HG03135 (cell line): Measurements from ENCODE around the gene ARL14EP.
A peak's percentile ranks its signal among the peaks of the same experiment; 100 is the strongest.

Experiments
- ATAC-seq: cut with Tn5 transposase; IDR thresholded peaks from one replicate; pipeline ENCODE4 v1.9.1; 2021; ENCODE audit warnings: mild to moderate bottlenecking, moderate library complexity; ENCODE audit not compliant: unreplicated experiment

ARL14EP gene

DNA sequence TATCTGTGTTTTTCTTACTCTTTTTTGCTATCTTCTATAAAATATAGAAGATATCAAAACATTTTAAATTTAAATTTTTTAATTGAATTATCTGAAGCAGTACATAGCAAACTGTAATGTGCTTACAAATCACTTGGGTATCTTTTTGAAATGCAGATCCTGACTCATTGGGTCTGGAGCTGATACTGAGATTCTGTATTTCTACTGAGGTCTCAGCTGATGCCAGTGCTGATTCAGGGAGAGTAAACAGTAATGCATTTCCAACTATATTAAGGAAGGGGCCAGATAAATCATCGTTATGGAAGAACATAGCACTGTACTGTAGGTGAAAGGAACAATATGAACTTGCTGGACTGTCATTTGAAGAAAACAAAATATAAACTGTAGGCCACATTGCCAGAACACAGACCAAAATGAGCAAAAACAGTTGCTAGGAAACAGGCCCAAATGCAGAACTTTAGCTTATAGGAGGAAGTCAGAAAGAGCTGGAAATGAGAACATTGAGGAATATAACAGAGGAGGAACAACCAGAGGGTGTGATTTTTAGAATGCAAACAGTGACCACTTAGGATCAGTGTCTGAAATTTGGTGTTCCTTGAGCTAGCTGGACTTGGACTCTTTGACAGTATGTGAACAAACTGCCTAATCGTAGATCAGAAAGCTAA, 3.3 kb downstream of the ARL14EP start:
- ATAC-seq, result no peak

DNA sequence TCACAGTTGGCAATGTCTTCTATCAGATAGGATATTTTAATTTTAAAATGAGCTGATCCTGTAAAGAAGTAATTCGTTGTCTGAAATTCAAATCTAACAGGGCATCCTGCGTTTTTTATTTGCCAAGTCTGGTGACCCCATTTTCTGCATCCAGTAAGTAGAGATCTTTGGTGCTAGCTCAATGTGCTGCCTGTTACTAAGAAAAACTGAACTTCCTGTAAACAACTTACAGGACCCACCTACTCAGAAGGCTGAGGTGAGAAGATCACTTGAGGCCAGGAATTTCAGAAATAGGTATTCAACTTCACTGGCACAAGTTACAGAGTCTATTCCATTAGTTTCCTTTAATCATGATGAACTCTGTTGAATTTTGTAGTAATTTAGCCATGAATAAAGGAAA, 4.0 kb downstream of the ARL14EP start:
- ATAC-seq, result no peak

DNA sequence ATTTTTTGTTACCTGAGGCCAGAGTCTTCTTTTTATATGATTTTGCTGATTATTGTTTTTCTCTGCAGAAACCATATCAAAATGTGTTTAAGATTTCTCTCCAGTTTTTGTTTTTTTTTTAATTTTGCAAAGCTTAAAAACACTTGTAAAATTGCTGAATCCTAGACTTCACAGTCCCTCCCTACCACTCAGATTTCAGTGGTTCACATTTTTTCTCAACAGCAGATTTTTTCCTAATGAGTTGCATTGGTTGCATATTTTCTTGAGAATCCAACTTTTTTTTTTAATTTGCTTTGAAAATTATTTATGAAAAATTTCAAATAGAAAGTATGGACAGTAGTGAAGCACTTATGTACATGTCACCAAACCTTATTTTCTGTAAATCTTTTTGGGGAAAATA, 5.8 kb downstream of the ARL14EP start:
- no peak for ATAC-seq

DNA sequence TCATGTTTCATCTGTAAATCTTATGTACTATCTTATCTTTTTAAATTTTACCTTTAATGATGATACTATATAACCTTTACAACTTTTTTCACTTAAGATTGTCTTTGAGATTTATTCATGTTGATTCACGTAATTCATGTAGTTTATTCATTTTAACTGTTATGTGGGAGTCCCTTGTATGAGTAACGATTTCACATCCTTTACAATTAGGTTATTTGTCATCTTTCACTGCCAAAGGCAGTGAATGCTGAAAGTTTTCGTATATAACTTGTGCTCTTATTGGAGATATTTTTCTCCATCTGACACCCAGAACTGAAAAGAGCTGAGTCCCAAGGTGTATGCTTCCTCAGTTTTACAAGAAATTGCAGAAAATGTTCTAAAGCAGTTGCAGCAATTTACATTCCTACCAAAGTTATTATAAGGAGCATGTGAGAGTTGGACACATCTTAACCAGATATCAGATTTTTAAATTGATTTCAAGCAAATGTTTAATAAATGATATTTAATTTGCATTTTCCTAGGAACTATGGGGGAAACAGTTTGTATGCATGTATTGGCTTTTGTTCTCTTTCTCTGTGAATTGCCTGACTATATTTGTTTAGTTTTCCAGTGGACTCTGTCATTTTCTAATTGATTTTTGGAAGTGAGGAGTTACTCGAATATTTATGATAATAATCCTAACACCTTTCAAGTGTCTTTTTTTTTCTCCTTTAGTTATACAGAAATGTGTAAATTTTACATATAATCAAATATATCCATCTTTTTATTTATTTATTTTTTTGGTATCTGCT, 6.4 kb downstream of the ARL14EP start:
- ATAC-seq, result no peak

DNA sequence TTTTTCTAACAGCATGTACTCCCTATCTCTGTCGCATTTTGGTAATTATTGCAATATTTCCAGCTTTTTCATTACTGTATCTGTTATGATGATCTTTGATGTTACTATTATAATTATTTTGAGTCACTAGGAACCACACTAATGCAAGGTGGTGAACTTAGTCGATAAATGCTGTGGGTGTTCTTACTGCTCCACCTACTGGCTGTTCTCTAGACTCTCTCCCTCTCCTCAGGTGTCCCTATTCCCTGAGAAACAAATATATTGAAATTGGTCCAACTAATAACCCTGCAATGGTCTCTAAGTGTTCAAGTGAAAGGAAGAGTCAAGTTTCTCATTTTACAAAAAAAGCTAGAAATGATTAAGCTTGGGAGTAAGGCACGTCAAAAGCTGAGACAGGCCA, 10.5 kb downstream of the ARL14EP start:
- peak; percentile 59 for ATAC-seq

DNA sequence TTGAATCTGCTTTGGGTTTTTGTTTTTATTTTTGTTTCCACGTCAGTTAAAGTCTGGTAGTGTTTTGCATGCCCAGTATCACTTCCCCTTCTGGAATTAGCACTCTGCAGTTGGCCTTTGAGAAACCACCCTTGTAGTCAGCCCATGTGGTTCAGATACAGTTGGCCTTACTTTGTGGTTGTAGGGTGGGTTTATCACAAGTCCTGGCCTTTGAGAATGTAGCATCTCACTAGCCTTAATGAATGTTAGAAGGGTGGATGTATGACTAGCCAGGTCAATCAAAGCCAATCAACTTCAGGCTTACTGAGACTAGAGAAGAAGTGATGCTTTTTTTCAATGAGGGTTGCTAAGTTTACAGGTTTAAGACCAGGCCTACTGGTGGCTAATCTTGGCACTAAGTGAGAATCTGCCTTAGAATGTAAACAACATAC, 19.8 kb downstream of the ARL14EP start:
- peak; percentile 98 for ATAC-seq

DNA sequence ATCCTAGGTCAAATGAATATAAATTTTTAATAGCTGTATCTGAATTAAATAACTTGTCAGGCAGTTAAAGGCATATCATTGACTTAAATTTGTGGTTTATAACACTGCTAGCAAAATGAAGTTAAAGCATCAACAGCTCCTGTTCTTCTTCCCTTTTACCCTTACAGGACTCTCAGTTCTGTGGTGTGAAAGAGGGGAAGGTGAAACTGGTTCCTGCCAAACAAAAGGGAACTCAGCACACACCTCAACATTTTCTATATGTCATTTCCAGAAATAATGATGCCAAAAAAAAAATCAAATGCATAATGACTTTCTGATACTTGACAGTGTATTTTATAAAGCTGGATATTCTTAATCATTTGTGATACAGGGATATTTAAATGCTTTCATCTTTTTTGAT, 21.2 kb downstream of the ARL14EP start:
- no peak for ATAC-seq

DNA sequence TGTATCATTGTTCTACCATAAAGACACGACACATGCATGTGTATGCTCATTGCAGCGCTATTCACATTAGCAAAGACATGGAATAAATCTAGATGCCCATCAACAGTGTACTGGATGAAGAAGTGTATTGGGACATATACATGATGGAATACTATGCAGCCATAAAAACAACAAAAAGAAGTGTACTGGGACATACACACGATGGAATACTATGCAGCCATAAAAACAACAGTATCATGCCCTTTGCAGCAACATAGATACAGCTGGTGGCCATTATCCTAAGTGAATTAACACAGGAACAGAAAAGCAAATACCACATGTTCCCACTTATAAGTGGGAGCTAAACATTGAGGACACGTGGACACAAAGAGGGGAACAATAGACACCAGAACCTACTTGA, 22.7 kb downstream of the ARL14EP start:
- no peak for ATAC-seq

DNA sequence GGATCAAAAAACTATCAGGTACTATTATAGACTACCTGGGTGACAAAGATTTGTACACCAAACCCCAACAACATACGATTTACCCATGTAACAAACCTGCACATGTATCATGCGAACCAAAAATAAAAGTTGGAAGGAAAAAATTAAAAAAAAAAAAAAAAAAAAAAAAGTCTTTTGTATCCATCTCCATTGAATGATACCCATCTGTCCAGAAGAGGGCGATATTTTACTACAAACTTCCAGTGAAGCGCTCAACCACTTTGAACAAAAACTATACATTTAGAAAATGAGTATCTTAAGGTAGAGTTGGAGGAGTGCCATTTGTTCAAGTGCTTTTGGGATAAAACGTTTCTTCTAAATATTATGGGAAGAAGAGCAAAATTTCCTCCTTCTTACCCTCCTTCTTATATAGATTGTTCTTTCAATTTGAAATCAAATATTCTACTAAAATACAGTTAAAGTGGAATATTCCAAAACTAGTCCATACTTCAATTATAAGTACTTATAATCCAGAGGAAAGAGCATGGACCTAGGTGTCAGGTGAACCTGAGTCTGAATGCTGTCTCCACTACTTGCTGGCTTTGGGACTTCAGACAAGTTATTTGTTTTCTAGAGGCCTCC, 23.3 kb downstream of the ARL14EP start:
- no peak for ATAC-seq

DNA sequence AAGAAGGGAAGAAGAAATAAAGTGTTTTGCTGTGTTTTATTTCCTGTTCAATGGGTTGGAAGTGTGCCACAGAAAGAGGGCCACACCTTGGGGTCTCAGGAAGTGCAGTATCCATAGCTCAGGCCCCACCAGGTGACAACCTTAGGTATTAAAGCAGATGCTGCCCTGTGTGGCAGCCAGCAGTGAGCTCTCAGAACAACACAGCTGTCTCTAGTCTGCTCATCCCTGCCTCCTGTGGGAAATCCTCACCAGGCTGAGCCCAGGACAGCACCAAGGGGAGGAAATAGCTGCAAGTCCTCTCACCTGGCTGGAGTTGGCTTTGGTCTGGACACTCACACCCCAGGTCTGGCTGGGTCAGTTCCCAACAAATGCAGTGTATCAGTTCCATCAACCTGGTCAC, 25.1 kb downstream of the ARL14EP start:
- no peak for ATAC-seq

DNA sequence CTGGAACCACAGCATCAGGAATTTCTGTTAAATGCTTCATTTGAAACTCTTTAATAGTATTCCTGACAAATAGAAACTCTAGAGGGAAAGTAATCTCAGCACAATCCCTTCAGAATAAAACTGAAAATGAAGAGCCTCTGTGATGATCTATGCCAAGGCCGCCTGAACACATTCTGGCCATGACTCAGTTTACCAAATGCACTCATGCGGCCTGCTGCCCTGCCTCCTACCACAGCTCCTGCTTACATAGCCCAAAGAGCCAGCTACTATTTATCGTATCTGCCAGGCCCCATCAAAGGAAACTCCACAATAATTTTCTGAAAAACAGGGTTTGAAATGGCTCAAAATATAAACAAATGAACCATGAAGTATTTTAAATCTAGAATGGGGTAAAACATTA, 27.0 kb downstream of the ARL14EP start:
- ATAC-seq, result no peak

DNA sequence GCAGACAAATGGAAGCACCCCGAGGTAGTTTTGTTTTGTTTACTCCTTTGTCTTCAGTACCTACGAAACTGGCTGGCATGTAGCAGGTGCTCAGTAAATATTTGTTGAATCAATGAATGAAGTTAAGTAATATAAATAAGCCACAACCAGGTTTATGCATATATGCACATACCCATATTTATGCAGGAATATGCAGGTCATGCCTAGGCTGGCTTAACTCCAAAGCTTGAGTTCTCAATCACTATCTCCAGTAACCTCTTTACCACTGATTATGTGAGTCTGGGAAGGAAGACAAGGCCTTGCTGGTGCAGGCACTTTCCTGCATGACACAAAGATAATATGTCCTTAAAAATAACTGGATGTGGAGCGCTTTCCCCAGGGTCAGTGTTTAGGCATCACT, 27.5 kb downstream of the ARL14EP start:
- no peak for ATAC-seq

DNA sequence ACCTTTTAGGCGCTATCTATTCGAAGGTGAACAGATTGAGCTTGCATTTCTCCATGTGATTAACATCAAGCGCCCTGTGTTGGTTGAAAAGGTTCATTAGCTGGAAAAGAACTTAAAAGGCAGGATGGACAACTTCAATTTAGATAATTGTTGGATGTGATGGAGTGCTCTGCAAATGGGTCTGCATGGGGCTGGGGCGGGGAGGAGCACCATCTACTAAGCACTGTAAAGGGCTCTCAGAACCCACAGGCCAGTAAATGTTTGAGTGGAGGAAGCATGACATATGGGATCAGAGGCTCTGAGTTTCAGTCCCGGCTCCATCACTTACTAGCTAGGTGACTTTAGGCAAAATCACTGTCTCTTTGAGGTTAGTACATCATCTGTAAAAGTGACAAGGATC, 28.2 kb downstream of the ARL14EP start:
- ATAC-seq, result no peak

DNA sequence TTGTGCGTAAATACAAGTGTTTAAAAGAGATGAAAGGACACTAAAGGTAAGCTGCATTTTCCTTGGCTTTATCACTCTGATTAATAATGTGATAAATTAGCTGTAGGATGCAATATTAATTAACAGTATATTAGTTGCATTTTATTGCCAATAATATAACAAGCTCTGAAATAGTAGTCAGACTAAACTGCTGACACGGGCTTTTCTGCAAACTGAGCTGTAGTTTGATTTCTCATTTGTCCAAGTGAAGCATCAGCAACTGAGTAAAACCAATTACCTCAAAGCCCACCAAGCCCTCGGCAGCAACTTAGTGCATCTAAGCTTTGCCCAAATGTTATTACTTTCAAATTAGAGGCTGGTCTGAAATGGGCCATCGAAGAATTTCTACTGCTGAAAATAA, 33.5 kb downstream of the ARL14EP start:
- ATAC-seq, result no peak

DNA sequence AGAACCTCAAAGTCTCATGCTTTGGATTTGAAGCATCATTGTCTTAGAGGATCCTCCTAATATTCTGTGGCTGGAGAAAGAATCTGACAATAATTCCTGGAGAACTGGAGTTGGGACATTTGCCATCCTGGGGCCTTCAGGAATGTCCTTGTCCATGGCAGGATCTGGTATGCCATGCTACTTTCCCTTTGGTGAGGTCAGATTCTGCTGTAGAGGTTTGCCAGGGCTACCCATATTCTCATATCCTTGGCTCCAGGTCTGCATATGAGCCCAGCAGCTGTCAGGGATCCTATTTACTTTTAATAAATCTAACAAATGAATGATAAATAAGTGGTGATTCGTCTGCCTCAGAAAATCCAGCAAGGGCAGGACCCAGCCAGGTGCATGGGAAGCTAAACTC, 35.0 kb downstream of the ARL14EP start:
- no peak for ATAC-seq

DNA sequence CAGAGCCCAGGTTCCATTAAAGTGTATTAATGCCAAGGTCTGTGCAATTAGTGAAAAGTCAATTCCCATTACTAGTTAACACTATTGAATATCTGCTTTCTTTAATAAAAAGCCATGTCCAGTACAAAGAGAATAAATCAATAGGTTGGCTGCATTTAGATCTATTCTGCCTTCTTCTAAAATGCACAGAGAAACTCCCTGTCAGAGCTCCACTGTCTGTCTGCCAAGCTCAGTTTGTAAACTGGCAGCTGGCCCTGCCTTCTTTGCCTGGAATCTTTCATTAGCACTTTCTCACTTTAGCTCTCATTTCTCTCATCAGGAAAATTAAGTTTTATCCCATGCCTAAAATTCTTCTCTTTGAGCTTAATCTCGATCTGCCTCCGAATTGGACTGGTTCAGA, 35.6 kb downstream of the ARL14EP start:
- no peak for ATAC-seq

DNA sequence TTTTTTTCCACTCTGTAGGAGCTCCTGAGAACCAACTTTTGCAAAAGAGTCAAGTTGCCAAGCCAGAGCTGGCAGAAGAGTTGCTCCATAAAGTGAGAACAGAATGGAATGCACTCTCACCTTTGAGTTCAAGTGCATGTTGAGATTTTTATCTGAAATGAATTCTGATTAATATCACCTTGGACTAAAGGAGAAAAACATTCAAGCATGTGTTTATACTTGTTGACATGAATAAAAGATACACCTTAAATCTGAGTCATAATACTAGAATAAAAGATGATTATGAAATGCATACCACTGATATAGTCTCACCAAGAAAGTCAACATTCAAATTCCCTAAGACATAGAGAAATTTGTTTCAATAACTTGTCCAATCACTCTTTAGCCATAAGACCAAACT, 37.8 kb downstream of the ARL14EP start:
- ATAC-seq, result no peak

DNA sequence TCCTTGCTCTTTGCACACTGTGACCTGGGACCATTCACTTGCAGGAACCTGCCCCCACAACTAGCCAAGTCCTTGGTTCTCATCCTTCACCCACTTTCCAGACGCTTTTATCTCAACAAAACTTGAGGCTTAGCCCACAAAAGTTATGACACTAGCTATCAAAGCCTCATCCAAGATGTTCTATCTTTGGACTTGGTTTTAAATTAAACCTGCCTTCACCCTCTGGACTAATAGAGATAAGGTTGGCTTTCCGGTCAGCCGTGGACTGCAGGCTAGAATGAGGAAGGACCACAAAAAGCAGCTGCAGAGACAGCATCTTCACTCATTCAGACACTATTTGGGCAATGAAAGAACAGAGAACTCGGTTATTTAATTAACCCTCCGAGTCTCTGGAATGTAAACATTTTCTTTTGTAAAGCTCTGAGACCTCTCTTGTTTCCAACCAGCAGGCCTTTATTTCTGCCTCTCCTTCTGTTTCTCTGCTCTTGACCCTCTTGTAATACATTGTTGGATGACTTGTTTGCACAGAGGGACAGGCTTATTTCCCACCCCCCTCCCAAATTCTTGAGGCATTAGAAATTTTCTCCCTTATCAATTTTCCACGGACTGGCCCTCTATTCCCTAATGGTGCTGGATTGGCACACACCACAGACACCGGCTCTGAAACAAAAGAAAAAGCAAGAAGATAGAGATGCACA, 41.4 kb downstream of the ARL14EP start:
- no peak for ATAC-seq

DNA sequence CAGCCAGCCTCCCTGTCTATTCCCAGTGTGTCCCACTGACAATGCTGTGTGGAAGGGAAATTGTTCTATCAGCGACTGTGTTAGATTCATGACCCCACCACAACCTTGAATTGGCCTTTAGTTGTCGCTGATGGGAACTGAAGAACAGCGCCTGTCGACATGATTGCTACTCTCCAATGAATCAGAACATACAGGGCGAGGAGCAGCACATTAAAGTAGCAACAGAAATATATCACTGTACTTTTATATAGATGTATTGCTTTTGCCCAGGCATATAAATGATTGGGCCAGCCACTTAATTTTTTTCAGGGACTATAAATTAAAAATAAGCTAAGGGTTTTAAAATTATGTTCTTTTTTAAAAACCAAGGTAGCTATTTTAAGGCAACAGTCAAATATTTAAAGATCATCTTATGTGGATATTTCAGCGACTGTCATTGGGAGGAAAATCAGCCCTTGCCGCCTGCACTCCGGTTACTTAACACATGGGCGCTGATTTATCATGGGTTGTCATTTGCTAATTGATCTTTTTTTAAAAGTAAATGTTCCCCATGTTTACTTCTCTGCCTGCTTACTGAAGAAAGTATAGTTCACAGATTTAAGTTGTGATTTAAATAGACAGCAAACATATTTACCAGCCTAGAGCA, 42.1 kb downstream of the ARL14EP start:
- ATAC-seq, result no peak

DNA sequence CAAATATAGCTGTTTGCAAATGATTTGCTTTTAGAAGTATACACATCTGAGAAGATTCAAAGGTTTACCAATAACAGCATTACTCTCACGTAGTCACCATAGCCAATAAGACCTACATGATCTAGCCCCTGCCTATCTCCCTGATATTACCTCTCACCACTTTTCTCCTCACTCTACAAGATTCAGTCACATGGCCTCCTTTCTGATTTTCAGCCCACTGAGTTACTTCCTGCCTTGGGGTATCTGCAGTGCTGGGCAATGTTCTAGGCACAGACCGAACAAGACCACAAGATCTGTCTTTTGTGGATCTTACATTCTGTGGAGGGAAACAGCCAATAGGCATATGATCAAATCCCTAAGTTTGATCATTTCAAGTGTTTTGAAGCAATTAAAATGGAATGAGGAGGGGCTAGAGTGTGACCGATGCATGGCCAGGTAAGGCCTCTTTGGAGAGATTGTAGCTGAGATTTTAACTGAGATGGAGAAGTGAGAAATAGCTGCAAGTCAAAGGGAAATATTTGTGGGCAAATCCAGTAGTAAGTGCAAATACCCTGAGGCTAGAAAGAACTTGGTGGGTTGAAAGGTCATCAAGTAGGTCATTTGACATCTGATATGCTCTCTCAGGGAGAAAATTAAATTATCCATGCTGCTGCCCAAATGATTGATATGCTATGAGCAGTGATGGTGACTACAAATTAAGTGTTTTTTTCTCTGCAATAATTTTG, 43.1 kb downstream of the ARL14EP start:
- no peak for ATAC-seq
